ENCODE data around the gene PSMG4.

Gene PSMG4

GRCh38 chr6:3311826-3312225 lies 53.1 kb downstream of the PSMG4 start:
- no peak for DNase-seq

GRCh38 chr6:3312604-3313231 lies 54.0 kb downstream of the PSMG4 start:
- no peak for DNase-seq

GRCh38 chr6:3314176-3314575 lies 55.4 kb downstream of the PSMG4 start:
- no peak for DNase-seq

- DNase-seq, result no peak
Measured at GRCh38 chr6:3314621-3315467, 56.1 kb downstream of the PSMG4 start.

- no peak for DNase-seq
Measured at GRCh38 chr6:3315841-3316240, 57.1 kb downstream of the PSMG4 start.

- no peak for DNase-seq
Measured at GRCh38 chr6:3316331-3316730, 57.6 kb downstream of the PSMG4 start.

GRCh38 chr6:3316818-3317217 lies 58.1 kb downstream of the PSMG4 start:
- no peak for DNase-seq
